GM19463 (cell line): ENCODE results near the gene UCHL1.
"Not testable (repeated sequence)": the region's sequence is repeated elsewhere in the genome, so short reads cannot be mapped to it uniquely, and the experiment has no call there.

Experiments used
- ATAC-seq: cut with Tn5 transposase; IDR thresholded peaks from one replicate; pipeline ENCODE4 v1.9.1; 2021; ENCODE audit warnings: mild to moderate bottlenecking, moderate library complexity; ENCODE audit not compliant: unreplicated experiment

The UCHL1 gene

GRCh38 chr4:41287852-41288251 lies 31.1 kb downstream of the UCHL1 start:
- no peak for ATAC-seq

GRCh38 chr4:41288254-41288653 lies 31.5 kb downstream of the UCHL1 start:
- no peak for ATAC-seq

- ATAC-seq: no peak
These were observed 33.8 kb downstream of the UCHL1 start for GRCh38 chr4:41290479-41290878.

- ATAC-seq: no peak
These were observed 37.8 kb downstream of the UCHL1 start for GRCh38 chr4:41294445-41295062.

- no peak for ATAC-seq
These were observed 40.3 kb downstream of the UCHL1 start for GRCh38 chr4:41296995-41297394.

GRCh38 chr4:41297832-41298231 lies 41.1 kb downstream of the UCHL1 start:
- no peak for ATAC-seq

- no peak for ATAC-seq
These were observed 42.8 kb downstream of the UCHL1 start for GRCh38 chr4:41299486-41299885.

DNA sequence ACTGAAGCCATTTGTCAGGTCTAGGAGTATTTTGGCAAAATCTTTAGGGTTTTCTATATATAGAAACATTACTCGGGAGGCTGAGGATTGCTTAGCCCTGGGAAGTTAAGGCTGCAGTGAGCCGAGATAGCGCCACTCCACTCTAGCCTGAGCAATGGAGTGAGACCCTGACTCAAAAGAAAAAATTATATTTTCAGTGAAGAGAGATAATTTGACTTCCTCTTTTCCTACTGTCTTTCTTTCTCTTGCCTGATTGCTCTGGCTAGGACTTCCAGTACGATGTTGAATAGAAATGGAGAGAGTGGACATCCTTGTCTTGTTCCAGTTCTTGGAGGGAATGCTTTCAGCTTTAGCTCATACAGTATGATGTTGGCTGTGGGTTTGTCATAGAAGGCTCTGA lies 44.4 kb downstream of the UCHL1 start:
- ATAC-seq: no peak

GRCh38 chr4:41303372-41304118 lies 46.8 kb downstream of the UCHL1 start:
- ATAC-seq: no peak

DNA sequence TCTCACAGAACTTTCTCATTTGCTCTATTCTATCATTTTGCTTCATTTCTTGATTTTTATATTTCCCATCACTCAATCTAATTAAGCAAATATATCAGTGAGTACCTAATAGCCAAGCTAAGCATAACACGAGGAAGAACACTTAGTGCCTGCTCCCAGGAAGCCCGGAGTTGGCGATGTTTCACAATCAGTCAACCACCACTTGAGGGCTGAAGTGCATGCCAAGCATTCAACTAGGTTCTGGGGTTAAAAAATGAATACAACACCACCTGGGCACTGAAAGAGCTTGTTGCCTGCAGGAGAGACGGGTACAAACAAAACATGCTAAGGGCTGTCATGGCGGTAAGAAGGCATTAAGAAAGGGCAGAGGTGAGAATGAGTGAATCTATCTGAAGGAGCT lies 47.5 kb downstream of the UCHL1 start:
- no peak for ATAC-seq

DNA sequence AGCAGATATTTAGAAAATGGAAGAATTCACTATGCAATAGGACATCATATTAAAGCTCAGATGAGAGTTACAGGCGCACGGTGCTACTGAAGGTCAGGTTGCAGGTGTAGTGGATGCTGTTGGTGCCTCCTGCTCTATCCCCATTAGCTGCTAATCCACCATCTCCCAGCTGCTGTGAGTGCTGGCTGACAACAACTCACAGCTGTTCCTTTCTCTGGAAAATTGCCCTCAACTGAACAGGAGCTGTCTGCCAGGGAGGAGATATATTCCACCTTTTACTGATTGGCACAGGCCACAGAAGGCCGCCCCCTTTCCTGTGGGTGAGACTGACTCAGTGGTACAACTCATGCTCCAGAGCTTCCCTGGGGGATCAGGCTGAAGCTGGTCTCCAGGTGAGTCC lies 48.7 kb downstream of the UCHL1 start:
- no peak for ATAC-seq

DNA sequence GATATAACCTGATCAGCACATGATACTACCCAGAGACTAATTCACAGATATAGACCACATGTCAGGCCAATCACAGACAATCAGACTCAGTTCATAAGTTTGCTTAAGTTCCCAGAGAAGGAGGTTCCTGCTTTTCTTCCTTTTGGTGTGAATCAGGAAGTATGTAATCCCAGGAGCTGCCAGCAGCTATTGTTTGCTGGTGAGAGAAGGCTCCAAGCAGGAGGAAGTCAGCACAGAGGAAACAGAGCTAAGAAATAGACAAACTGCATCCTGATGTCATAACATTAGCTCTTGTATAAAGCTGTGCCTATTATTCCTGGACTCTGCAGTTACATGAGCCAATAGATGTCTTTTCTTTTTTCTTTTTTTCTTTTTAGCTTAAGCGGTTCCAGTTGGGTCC lies 50.9 kb downstream of the UCHL1 start:
- no peak for ATAC-seq

DNA sequence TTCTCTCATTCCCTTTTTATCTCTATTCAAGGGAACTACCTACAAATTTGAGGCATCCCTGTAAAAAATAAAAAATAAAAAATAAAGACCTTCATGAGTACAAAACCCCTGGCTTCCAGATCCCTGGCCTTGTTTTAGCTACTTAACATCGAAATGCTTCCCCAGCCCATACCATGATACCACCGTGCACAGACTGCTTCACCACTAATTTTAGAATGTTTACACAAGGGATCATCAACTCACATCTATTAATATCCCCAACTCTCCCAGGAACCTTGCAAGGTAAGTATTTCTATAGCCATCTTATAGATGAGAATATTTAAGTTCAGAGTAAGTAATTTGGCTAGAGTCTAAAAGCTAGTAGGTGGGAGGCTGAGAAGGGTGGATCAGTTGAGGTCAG lies 51.7 kb downstream of the UCHL1 start:
- no peak for ATAC-seq

- ATAC-seq: not testable (repeated sequence)
These were observed 58.7 kb downstream of the UCHL1 start for GRCh38 chr4:41315426-41315825.

DNA sequence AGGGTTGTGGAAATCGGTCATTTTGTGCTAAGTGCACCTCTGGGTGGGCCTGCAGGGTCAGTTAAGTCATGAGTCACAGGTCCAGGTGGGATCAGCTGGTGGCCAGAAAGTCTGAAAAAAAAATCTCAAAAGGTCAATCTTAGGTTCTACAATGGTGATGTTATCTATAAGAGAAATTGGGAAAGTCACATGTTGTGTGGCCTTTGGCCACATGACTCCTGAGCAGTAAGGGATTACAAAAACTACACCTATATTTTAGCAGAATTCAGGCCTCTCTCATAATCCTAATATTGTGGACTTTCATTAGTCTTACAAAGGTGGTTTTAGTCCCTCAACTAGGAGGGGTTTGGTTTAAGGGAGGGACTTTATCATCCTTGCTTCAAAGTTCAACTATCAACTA lies 59.1 kb downstream of the UCHL1 start:
- ATAC-seq: no peak
